IMR-90 (cell line): ENCODE results near the gene KIAA0825. TPM values are rescaled to one million over a fixed set of nuclear protein-coding genes. Genes with fewer than 3 reads are reported as not detected.

ENCODE experiments used
- ATAC-seq: fragments of 200-7000 bp; cut with Tn5 transposase; 2 replicates; pipeline ENCODE4 v1.9.1; 2020; ENCODE audit warnings: low read depth, mild to moderate bottlenecking, moderate library complexity
- BruUV-seq: library from RNA; stranded (reverse); fragments of 400-500 nt; replicated peaks from 2 replicates; lab custom pipeline; 2021; lab: Mats Ljungman, UMichigan
- CTCF ChIA-PET: fragments of 300-600 bp; formaldehyde crosslinking; extraction: SDS; loops from one replicate; lab custom pipeline; 2021; ENCODE audit warnings: antibody characterized with exemption; lab: Yijun Ruan, JAX
- POLR2A ChIA-PET: fragments of 300-600 bp; sonication (Branson Sonifier 250); formaldehyde crosslinking; loops from one replicate; lab custom pipeline; 2022; ENCODE audit warnings: antibody characterized with exemption; ENCODE audit not compliant: unreplicated experiment; lab: Charles Lee
- DNase-seq: peaks from one replicate; pipeline ENCODE4 v3.0.0; 2013
- H2AFZ ChIP-seq: replicated peaks from 2 replicates; pipeline ENCODE3; 2013; ENCODE audit warnings: low read length, mild to moderate bottlenecking; ENCODE audit not compliant: poor library complexity
- H2AK5ac ChIP-seq: 2 replicates; pipeline ENCODE4 v1.6.1; 2013; ENCODE audit warnings: low read depth, low read length, inconsistent platforms
- H2AK9ac ChIP-seq: replicated peaks from 2 replicates; pipeline ENCODE3; 2013; ENCODE audit warnings: mild to moderate bottlenecking, low read depth, low read length, moderate library complexity; ENCODE audit not compliant: poor library complexity
- H2BK120ac ChIP-seq: 2 replicates; pipeline ENCODE4 v1.6.1; 2013; ENCODE audit warnings: low read depth, low read length, inconsistent platforms
- H2BK15ac ChIP-seq: 3 replicates; pipeline ENCODE4 v1.6.1; 2013; ENCODE audit warnings: low read depth, low read length, inconsistent platforms
- H2BK20ac ChIP-seq: 2 replicates; pipeline ENCODE4 v1.6.1; 2013; ENCODE audit warnings: low read depth, mild to moderate bottlenecking, inconsistent platforms, low read length, moderate library complexity
- H2BK5ac ChIP-seq: 2 replicates; pipeline ENCODE4 v1.6.1; 2013; ENCODE audit warnings: mild to moderate bottlenecking, low read depth, low read length, inconsistent platforms; ENCODE audit not compliant: poor library complexity, severe bottlenecking
- H3K14ac ChIP-seq: replicated peaks from 2 replicates; pipeline ENCODE4 v1.6.1; 2013; ENCODE audit warnings: low read depth, low read length, inconsistent platforms
- H3K18ac ChIP-seq: 2 replicates; pipeline ENCODE4 v1.6.1; 2013; ENCODE audit warnings: low read depth, low read length, control low read depth
- H3K23ac ChIP-seq: 2 replicates; pipeline ENCODE4 v1.6.1; 2013; ENCODE audit warnings: low read depth, low read length, inconsistent platforms
- H3K27ac ChIP-seq: 2 replicates; pipeline ENCODE4 v1.5.1; 2013; ENCODE audit warnings: mild to moderate bottlenecking, control low read depth, low read length; ENCODE audit not compliant: insufficient read depth
- H3K27me3 ChIP-seq: 2 replicates; pipeline ENCODE4 v1.6.1; 2013; ENCODE audit warnings: low read length; ENCODE audit not compliant: control insufficient read depth, insufficient read depth
- H3K36me3 ChIP-seq: 2 replicates; pipeline ENCODE4 v1.6.1; 2013; ENCODE audit warnings: low read length, mixed read lengths; ENCODE audit not compliant: control insufficient read depth, insufficient read depth
- H3K4ac ChIP-seq: 2 replicates; pipeline ENCODE4 v1.6.1; 2013; ENCODE audit warnings: low read depth, low read length, inconsistent platforms
- H3K4me1 ChIP-seq: 2 replicates; pipeline ENCODE4 v1.6.1; 2013; ENCODE audit warnings: low read length, mixed read lengths; ENCODE audit not compliant: control insufficient read depth, insufficient read depth
- H3K4me2 ChIP-seq: 2 replicates; pipeline ENCODE4 v1.6.1; 2013; ENCODE audit warnings: low read depth, mild to moderate bottlenecking, control low read depth, low read length, moderate library complexity
- H3K4me3 ChIP-seq: 2 replicates; pipeline ENCODE4 v1.5.1; 2013; ENCODE audit warnings: low read depth, mild to moderate bottlenecking, control low read depth, low read length, moderate library complexity; ENCODE audit not compliant: insufficient read depth
- H3K56ac ChIP-seq: 2 replicates; pipeline ENCODE4 v1.6.1; 2013; ENCODE audit warnings: low read length, inconsistent platforms; ENCODE audit not compliant: insufficient read depth; ENCODE audit errors: extremely low read depth
- H3K79me1 ChIP-seq, 2 experiments: 2 replicates each; pipeline ENCODE4 v1.6.1; 2013; ENCODE audit warnings: low read length in 2 of 2, inconsistent platforms in 1 of 2, low read depth in 1 of 2
- H3K9ac ChIP-seq: 2 replicates; pipeline ENCODE4 v1.6.1; 2013; ENCODE audit warnings: low read depth, low read length, control low read depth
- H3K9me1 ChIP-seq: 2 replicates; pipeline ENCODE4 v1.6.1; 2013; ENCODE audit warnings: low read length, inconsistent platforms; ENCODE audit not compliant: insufficient read depth
- H3K9me3 ChIP-seq: 2 replicates; pipeline ENCODE4 v1.6.1; 2013; ENCODE audit warnings: low read length; ENCODE audit not compliant: control insufficient read depth, insufficient read depth
- H4K20me1 ChIP-seq: 2 replicates; pipeline ENCODE4 v1.6.1; 2013; ENCODE audit warnings: low read length, inconsistent platforms; ENCODE audit not compliant: insufficient read depth
- H4K5ac ChIP-seq: 2 replicates; pipeline ENCODE4 v1.6.1; 2013; ENCODE audit warnings: mild to moderate bottlenecking, low read depth, low read length, control low read depth
- H4K8ac ChIP-seq, 2 experiments: 2 replicates each; pipeline ENCODE4 v1.6.1; 2013; ENCODE audit warnings: low read depth in 2 of 2, low read length in 2 of 2, control low read depth in 1 of 2, inconsistent platforms in 1 of 2
- H4K91ac ChIP-seq: 2 replicates; pipeline ENCODE4 v1.6.1; 2013; ENCODE audit warnings: low read depth, low read length, inconsistent platforms; ENCODE audit not compliant: insufficient read depth
- BHLHE40 ChIP-seq: fragments of 150-350 bp; IDR thresholded peaks from 2 replicates; pipeline ENCODE4 v1.6.1; 2016; ENCODE audit warnings: mild to moderate bottlenecking, low read depth, low read length
- CHD1 ChIP-seq: IDR thresholded peaks from 2 replicates; pipeline ENCODE4 v1.6.1; 2012; ENCODE audit warnings: low read depth, low read length, improper control_type of control experiment
- CTCF ChIP-seq: conservative IDR thresholded peaks from 2 replicates; pipeline ENCODE4 v1.5.1; 2012; ENCODE audit warnings: mild to moderate bottlenecking, low read depth, low read length, improper control_type of control experiment
- ELK1 ChIP-seq: fragments of 150-350 bp; IDR thresholded peaks from 2 replicates; pipeline ENCODE4 v1.6.1; 2016; ENCODE audit warnings: low read depth, mild to moderate bottlenecking, low read length, moderate library complexity, borderline replicate concordance
- FOS ChIP-seq: fragments of 150-350 bp; IDR thresholded peaks from 2 replicates; pipeline ENCODE4 v1.6.1; 2016; ENCODE audit warnings: low read depth, low read length
- MAFK ChIP-seq: IDR thresholded peaks from 2 replicates; pipeline ENCODE4 v1.6.1; 2012; ENCODE audit warnings: low read depth, low read length, improper control_type of control experiment
- MAZ ChIP-seq: IDR thresholded peaks from 2 replicates; pipeline ENCODE4 v1.6.1; 2012; ENCODE audit warnings: low read depth, mild to moderate bottlenecking, low read length, improper control_type of control experiment, moderate library complexity, borderline replicate concordance
- MXI1 ChIP-seq: IDR thresholded peaks from 2 replicates; pipeline ENCODE4 v1.6.1; 2012; ENCODE audit warnings: low read depth, mild to moderate bottlenecking, low read length, moderate library complexity, borderline replicate concordance
- NFE2L2 ChIP-seq: fragments of 150-350 bp; IDR thresholded peaks from 2 replicates; pipeline ENCODE4 v1.6.1; 2016; ENCODE audit warnings: low read depth, mild to moderate bottlenecking, low read length
- POLR2A ChIP-seq: IDR thresholded peaks from 2 replicates; pipeline ENCODE4 v1.6.1; 2012; ENCODE audit warnings: mild to moderate bottlenecking, low read depth, low read length
- RAD21 ChIP-seq: IDR thresholded peaks from 2 replicates; pipeline ENCODE4 v1.6.1; 2012; ENCODE audit warnings: low read length, improper control_type of control experiment
- RCOR1 ChIP-seq: IDR thresholded peaks from 2 replicates; pipeline ENCODE4 v1.6.1; 2012; ENCODE audit warnings: mild to moderate bottlenecking, low read length, improper control_type of control experiment; ENCODE audit not compliant: insufficient replicate concordance
- SMC3 ChIP-seq: fragments of 150-350 bp; IDR thresholded peaks from 2 replicates; pipeline ENCODE4 v1.6.1; 2016; ENCODE audit warnings: low read depth, mild to moderate bottlenecking, antibody characterized with exemption, low read length, moderate library complexity
- USF2 ChIP-seq: fragments of 150-350 bp; IDR thresholded peaks from 2 replicates; pipeline ENCODE4 v1.6.1; 2017; ENCODE audit warnings: mild to moderate bottlenecking, antibody characterized with exemption, low read length, low read depth
- WGBS, 2 experiments: methylation state at CpG; one replicate each; pipeline versions ENCODE4 v1.1.5 to v1.1.7; 2013; ENCODE audit warnings: missing lambda C conversion rate in 2 of 2; ENCODE audit not compliant: insufficient read length in 1 of 2; ENCODE audit errors: extremely low coverage in 2 of 2; 5-methylcytosine and 5-hydroxymethylcytosine counted together
- dilution Hi-C: fragments of 300-500 bp; cut with HindIII; formaldehyde crosslinking; loops from one replicate; pipeline ENCODE4 v1.14.3; 2018; ENCODE audit warnings: low sequenced_read_pairs; ENCODE audit not compliant: unreplicated experiment
- in situ Hi-C: fragments of 300-500 bp; cut with MboI; formaldehyde crosslinking; loops from 3 replicates; pipeline ENCODE4 v1.14.3; 2019; ENCODE audit warnings: low sequenced_read_pairs, inconsistent platforms, mixed read lengths
- intact Hi-C: fragments of 100-400 bp; cut with micrococcal nuclease; formaldehyde crosslinking; loops from 2 replicates; pipeline ENCODE4 v1.10.0; 2022
- polyA plus RNA-seq, 3 experiments: library from polyadenylated mRNA; depleted of rRNA; stranded (reverse); fragments of >200 nt; gene quantifications; 2 replicates each; pipeline ENCODE4 v1.2.3, GENCODE V29; 2012; ENCODE audit warnings: low replicate concordance in 1 of 3
- total RNA-seq: library from RNA; depleted of rRNA; stranded (reverse); fragments of >200 nt; gene quantifications from 2 replicates; pipeline ENCODE4 v1.2.3, GENCODE V29; 2012

KIAA0825 gene
- total and polyA plus RNA-seq, 2 of the 4 experiments (the other 2 are of a cell fraction) = 0.46 to 1.8 TPM

GRCh38 chr5:94526706-94527105 lies 91.7 kb downstream of the KIAA0825 start:
- no peak overlapping the region for H2BK120ac ChIP-seq
- no peak overlapping the region for H4K91ac ChIP-seq
- H3K4me1 ChIP-seq = no peaks in the 10 kb centered on the region; the same call in 1 of the 2 replicates
- no peaks in the 10 kb centered on the region for H3K9me1 ChIP-seq
- no peak overlapping the region for H3K27ac ChIP-seq
- H2AFZ ChIP-seq = no peak overlapping the region
- no peak for ATAC-seq
- no peak overlapping the region for H4K5ac ChIP-seq
- no peak overlapping the region for H4K8ac ChIP-seq
- H3K9ac ChIP-seq = no peak overlapping the region
- intact Hi-C loops (no loop called here), dilution Hi-C loops (no loop called here), in situ Hi-C loops (no loop called here)
- H3K4ac ChIP-seq = no peak overlapping the region
- no peak for DNase-seq
- H3K36me3 ChIP-seq = no peaks in the 10 kb centered on the region
- no peak overlapping the region for H3K4me2 ChIP-seq
- no peak overlapping the region for H2AK9ac ChIP-seq
- no peak overlapping the region for H2BK5ac ChIP-seq
- no CpG with 5 or more reads among the region's 2 CpGs for WGBS, 2 experiments
- no peak overlapping the region for H2BK20ac ChIP-seq
- no peak overlapping the region for H3K4me3 ChIP-seq
- no peaks in the 10 kb centered on the region for H3K27me3 ChIP-seq
- ChIA-PET POLR2A (no interaction called here), CTCF (interaction anchor here (1.2 kb wide), 1 partner anchor 211 kb away, joined by 3 read pairs; no protein-coding TSS in a partner anchor)
- no peaks in the 10 kb centered on the region for H3K79me1 ChIP-seq
- no peak overlapping the region for H3K56ac ChIP-seq
- BruUV-seq = no TSS peak
- H3K14ac ChIP-seq = no peak overlapping the region
- H2AK5ac ChIP-seq = no peak overlapping the region
- no peaks in the 10 kb centered on the region for H4K20me1 ChIP-seq
- no peak overlapping the region for H3K18ac ChIP-seq
- H3K9me3 ChIP-seq = no peaks in the 10 kb centered on the region
- TF ChIP-seq FOS (no peak), POLR2A (no peak), RCOR1 (no peak), USF2 (no peak), MXI1 (no peak), BHLHE40 (no peak), ELK1 (no peak), NFE2L2 (no peak), MAFK (no peak), CTCF (no peak), CHD1 (no peak), SMC3 (no peak), RAD21 (no peak), MAZ (no peak)
- H3K23ac ChIP-seq = no peak overlapping the region
- no peak overlapping the region for H2BK15ac ChIP-seq
